BJ (cell line): ENCODE results near the gene CCNK. TPM values are rescaled to one million over a fixed set of nuclear protein-coding genes. Genes with fewer than 3 reads are reported as not detected.

Experiments
- CTCF ChIA-PET: fragments of 350-600 bp; formaldehyde crosslinking; extraction: SDS; loops from one replicate; lab custom pipeline; 2021; ENCODE audit warnings: antibody characterized with exemption, inconsistent platforms; lab: Yijun Ruan, JAX
- POLR2A ChIA-PET: fragments of 300-600 bp; sonication (Branson Sonifier 250); formaldehyde crosslinking; extraction: SDS; loops from one replicate; lab custom pipeline; 2021; ENCODE audit warnings: antibody characterized with exemption; lab: Charles Lee
- DNase-seq: peaks from one replicate; pipeline ENCODE4 v3.0.0-alpha.2; 2011; ENCODE audit warnings: low read depth
- H3K27me3 ChIP-seq: 2 replicates; pipeline ENCODE4 v1.6.0; 2011; ENCODE audit warnings: low read length; ENCODE audit not compliant: control insufficient read depth, insufficient read depth
- H3K36me3 ChIP-seq: 2 replicates; pipeline ENCODE4 v1.5.1; 2011; ENCODE audit warnings: low read length; ENCODE audit not compliant: control insufficient read depth, insufficient read depth
- H3K4me3 ChIP-seq: 2 replicates; pipeline ENCODE4 v1.5.1; 2011; ENCODE audit warnings: low read depth, mild to moderate bottlenecking, control low read depth, low read length
- CTCF ChIP-seq: IDR thresholded peaks from 2 replicates; pipeline ENCODE4 v1.5.1; 2011; ENCODE audit warnings: low read depth, mild to moderate bottlenecking, control low read depth, inconsistent platforms, low read length, moderate library complexity; ENCODE audit not compliant: insufficient read depth
- polyA plus RNA-seq: library from polyadenylated mRNA; depleted of rRNA; stranded (reverse); fragments of >200 nt; gene quantifications from 2 replicates; pipeline ENCODE4 v1.2.3, GENCODE V29; 2011

Gene CCNK
- polyA plus RNA-seq, 1 experiment: 11.0 TPM

- Histone ChIP-seq H3K4me3 (no peak overlapping the region), H3K27me3 (no peaks in the 10 kb centered on the region), H3K36me3 (peaks cover 46% of the 10 kb centered on the region)
- no peak for DNase-seq
- ChIA-PET CTCF (no interaction called here), POLR2A (no interaction called here)
- TF ChIP-seq CTCF: no peak
Measured at GRCh38 chr14:99508896-99509629, 27.9 kb downstream of the CCNK start.

GRCh38 chr14:99509871-99510555, 28.8 kb downstream of the CCNK start:
- H3K36me3 ChIP-seq: peaks cover 48% of the 10 kb centered on the region
- no peak for DNase-seq
- H3K4me3 ChIP-seq: no peak overlapping the region
- TF ChIP-seq CTCF: no peak
- ChIA-PET POLR2A (no interaction called here), CTCF (no interaction called here)
- no peaks in the 10 kb centered on the region for H3K27me3 ChIP-seq

DNA sequence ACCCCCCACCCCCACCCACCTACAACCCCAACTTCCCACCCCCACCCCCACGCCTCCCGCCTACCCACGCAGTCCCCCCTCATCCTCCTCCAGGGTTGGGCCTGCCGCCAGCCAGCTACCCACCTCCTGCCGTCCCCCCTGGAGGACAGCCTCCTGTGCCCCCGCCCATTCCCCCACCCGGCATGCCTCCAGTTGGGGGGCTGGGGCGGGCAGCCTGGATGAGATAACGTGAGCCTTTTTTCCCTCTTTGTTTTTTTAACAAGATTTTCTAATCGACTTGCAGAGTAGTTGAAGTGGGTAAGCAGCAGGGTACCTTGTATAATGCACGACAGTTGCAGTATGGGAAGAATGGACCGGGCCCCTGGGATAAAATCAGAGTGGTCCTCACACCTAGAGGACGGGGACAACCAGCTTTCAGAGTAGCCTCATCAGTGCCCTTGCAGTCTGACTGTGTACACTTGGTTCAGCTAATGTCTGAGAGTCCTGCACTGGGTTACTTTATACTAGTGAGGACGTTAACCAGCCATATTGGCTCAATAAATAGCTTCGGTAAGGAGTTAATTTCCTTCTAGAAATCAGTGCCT, 29.4 kb downstream of the CCNK start:
- TF ChIP-seq CTCF: no peak
- DNase-seq: no peak
- Histone ChIP-seq H3K36me3 (peaks cover 46% of the 10 kb centered on the region), H3K27me3 (no peaks in the 10 kb centered on the region), H3K4me3 (no peak overlapping the region)
- ChIA-PET POLR2A (no interaction called here), CTCF (interaction anchor here (3.1 kb wide), 1 partner anchor 118 kb away, joined by 12 read pairs; no protein-coding TSS in a partner anchor)

- ChIA-PET CTCF (interaction anchor here (1.2 to 3.1 kb wide), 2 partner anchors 111 to 117 kb away, joined by 4 to 12 read pairs; no protein-coding TSS in a partner anchor), POLR2A (no interaction called here)
- Histone ChIP-seq H3K27me3 (no peaks in the 10 kb centered on the region), H3K4me3 (no peak overlapping the region), H3K36me3 (peaks cover 49% of the 10 kb centered on the region)
- no peak for DNase-seq
- TF ChIP-seq CTCF: no peak
Measured at GRCh38 chr14:99511421-99512109, 30.4 kb downstream of the CCNK start.

- TF ChIP-seq CTCF: no peak
- no peaks in the 10 kb centered on the region for H3K27me3 ChIP-seq
- CTCF ChIA-PET: interaction anchor here (0.8 to 3.1 kb wide), 3 partner anchors 111 to 773 kb away, joined by 3 to 12 read pairs (median 4); no protein-coding TSS in a partner anchor
- POLR2A ChIA-PET: no interaction called here
- no peak overlapping the region for H3K4me3 ChIP-seq
- peaks cover 45% of the 10 kb centered on the region for H3K36me3 ChIP-seq
- no peak for DNase-seq
Measured at GRCh38 chr14:99512110-99512449, 30.9 kb downstream of the CCNK start.
